Muscle layer of colon (tissue), 2 donors: ENCODE data around the gene METAP1D.
"Not testable (repeated sequence)": the region's sequence is repeated elsewhere in the genome, so short reads cannot be mapped to it uniquely, and the experiment has no call there.

Experiments used
- H3K27ac ChIP-seq: one replicate; pipeline ENCODE4 v1.7.0; 2013; ENCODE audit warnings: low read depth, mild to moderate bottlenecking, low read length, moderate library complexity
- H3K27me3 ChIP-seq, 2 donors: one replicate each; pipeline ENCODE4 v1.7.0; 2013; ENCODE audit warnings: low read length in 2 of 2, mild to moderate bottlenecking in 2 of 2; ENCODE audit not compliant: insufficient read depth in 2 of 2, control insufficient read depth in 1 of 2
- H3K36me3 ChIP-seq: one replicate; pipeline ENCODE4 v1.7.0; 2013; ENCODE audit warnings: mild to moderate bottlenecking, low read length; ENCODE audit not compliant: insufficient read depth
- H3K4me1 ChIP-seq: one replicate; pipeline ENCODE4 v1.7.0; 2013; ENCODE audit warnings: mild to moderate bottlenecking, low read length; ENCODE audit not compliant: insufficient read depth
- H3K4me3 ChIP-seq, 2 donors: one replicate each; pipeline ENCODE4 v1.7.0; 2013; ENCODE audit warnings: low read length in 2 of 2, low read depth in 1 of 2, mild to moderate bottlenecking in 1 of 2, moderate library complexity in 1 of 2
- H3K9ac ChIP-seq: one replicate; pipeline ENCODE4 v1.7.0; 2013; ENCODE audit warnings: low read length
- H3K9me3 ChIP-seq: one replicate; pipeline ENCODE4 v1.7.0; 2013; ENCODE audit warnings: mild to moderate bottlenecking, low read length
- donor health status: abdominal sarcoma.
- donor health status: Adenocarcinoma of cecum.

The METAP1D gene

GRCh38 chr2:171997031-171997430 lies 2.7 kb upstream of the METAP1D start:
- H3K4me3 ChIP-seq, H3K36me3 ChIP-seq, H3K27ac ChIP-seq, H3K4me1 ChIP-seq, H3K27me3 ChIP-seq, H3K9ac ChIP-seq, H3K9me3 ChIP-seq: not testable (repeated sequence)

- no peak overlapping the region for H3K9ac ChIP-seq
- H3K36me3 ChIP-seq, result no peaks in the 10 kb centered on the region
- H3K27ac ChIP-seq, result no peak overlapping the region
- H3K9me3 ChIP-seq, result no peaks in the 10 kb centered on the region
- H3K27me3 ChIP-seq, result no peaks in the 10 kb centered on the region
- peak overlapping the region; percentile 57 to 89 for H3K4me3 ChIP-seq
- peaks cover 7% of the 10 kb centered on the region for H3K4me1 ChIP-seq
These were observed 592 bp upstream of the METAP1D start for GRCh38 chr2:171999161-171999560.

- H3K27ac ChIP-seq, result no peak overlapping the region
- peak overlapping the region; percentile 57 to 89 for H3K4me3 ChIP-seq
- no peaks in the 10 kb centered on the region for H3K9me3 ChIP-seq
- no peaks in the 10 kb centered on the region for H3K36me3 ChIP-seq
- no peak overlapping the region for H3K9ac ChIP-seq
- H3K4me1 ChIP-seq, result peaks cover 7% of the 10 kb centered on the region
- H3K27me3 ChIP-seq, result no peaks in the 10 kb centered on the region
These were observed 1.1 kb downstream of the METAP1D start for GRCh38 chr2:172000696-172001361.

GRCh38 chr2:172007372-172007771 lies 7.6 kb downstream of the METAP1D start:
- Histone ChIP-seq H3K27me3 (no peaks in the 10 kb centered on the region), H3K4me3 (no peak overlapping the region), H3K36me3 (no peaks in the 10 kb centered on the region), H3K4me1 (no peaks in the 10 kb centered on the region), H3K9me3 (no peaks in the 10 kb centered on the region), H3K9ac (no peak overlapping the region), H3K27ac (no peak overlapping the region)

- no peaks in the 10 kb centered on the region for H3K27me3 ChIP-seq
- no peaks in the 10 kb centered on the region for H3K4me1 ChIP-seq
- no peak overlapping the region for H3K9ac ChIP-seq
- no peak overlapping the region for H3K27ac ChIP-seq
- H3K36me3 ChIP-seq, result no peaks in the 10 kb centered on the region
- no peak overlapping the region for H3K4me3 ChIP-seq
- no peaks in the 10 kb centered on the region for H3K9me3 ChIP-seq
These were observed 10.1 kb downstream of the METAP1D start for GRCh38 chr2:172009823-172010222.

- Histone ChIP-seq H3K36me3 (no peaks in the 10 kb centered on the region), H3K4me1 (no peaks in the 10 kb centered on the region), H3K27ac (no peak overlapping the region), H3K9ac (no peak overlapping the region), H3K27me3 (no peaks in the 10 kb centered on the region), H3K9me3 (no peaks in the 10 kb centered on the region), H3K4me3 (no peak overlapping the region)
These were observed 12.2 kb downstream of the METAP1D start for GRCh38 chr2:172011812-172012575.

GRCh38 chr2:172012677-172013391 lies 13.1 kb downstream of the METAP1D start:
- no peaks in the 10 kb centered on the region for H3K27me3 ChIP-seq
- no peaks in the 10 kb centered on the region for H3K4me1 ChIP-seq
- H3K27ac ChIP-seq, result no peak overlapping the region
- no peak overlapping the region for H3K4me3 ChIP-seq
- no peaks in the 10 kb centered on the region for H3K36me3 ChIP-seq
- no peak overlapping the region for H3K9ac ChIP-seq
- no peaks in the 10 kb centered on the region for H3K9me3 ChIP-seq

- no peaks in the 10 kb centered on the region for H3K27me3 ChIP-seq
- no peak overlapping the region for H3K9ac ChIP-seq
- H3K27ac ChIP-seq, result no peak overlapping the region
These were observed 13.6 kb downstream of the METAP1D start for GRCh38 chr2:172013396-172013795.

GRCh38 chr2:172021074-172021931 lies 21.6 kb downstream of the METAP1D start:
- peaks cover 6% of the 10 kb centered on the region for H3K4me1 ChIP-seq
- no peaks in the 10 kb centered on the region for H3K36me3 ChIP-seq
- no peak overlapping the region for H3K4me3 ChIP-seq
- H3K9me3 ChIP-seq, result no peaks in the 10 kb centered on the region
- no peak overlapping the region for H3K27ac ChIP-seq
- no peaks in the 10 kb centered on the region for H3K27me3 ChIP-seq
- H3K9ac ChIP-seq, result no peak overlapping the region

More at GRCh38 chr2:172013396-172013795, 13.6 kb downstream of the METAP1D start:
- Histone ChIP-seq H3K4me3 (no peak overlapping the region), H3K36me3 (no peaks in the 10 kb centered on the region), H3K9me3 (no peaks in the 10 kb centered on the region), H3K4me1 (no peaks in the 10 kb centered on the region)

- Histone ChIP-seq H3K4me1 (peaks cover 6% of the 10 kb centered on the region), H3K4me3 (no peak overlapping the region)
These were observed 22.2 kb downstream of the METAP1D start for GRCh38 chr2:172021955-172022354.

GRCh38 chr2:172031536-172031935 lies 31.8 kb downstream of the METAP1D start:
- no peaks in the 10 kb centered on the region for H3K36me3 ChIP-seq
- no peaks in the 10 kb centered on the region for H3K4me1 ChIP-seq
- H3K9me3 ChIP-seq, result no peaks in the 10 kb centered on the region
- H3K27me3 ChIP-seq, result no peaks in the 10 kb centered on the region
- H3K27ac ChIP-seq, result no peak overlapping the region
- H3K9ac ChIP-seq, result no peak overlapping the region
- no peak overlapping the region for H3K4me3 ChIP-seq

More at GRCh38 chr2:172021955-172022354, 22.2 kb downstream of the METAP1D start:
- no peaks in the 10 kb centered on the region for H3K27me3 ChIP-seq
- no peaks in the 10 kb centered on the region for H3K36me3 ChIP-seq
- no peaks in the 10 kb centered on the region for H3K9me3 ChIP-seq
- no peak overlapping the region for H3K9ac ChIP-seq
- no peak overlapping the region for H3K27ac ChIP-seq
